ENCODE data around the gene NPPA. TPM values are rescaled to one million over a fixed set of nuclear protein-coding genes. Genes with fewer than 3 reads are reported as not detected.

Gene NPPA
- total and polyA plus RNA-seq, 2 experiments from 2014 or later = not detected

DNA sequence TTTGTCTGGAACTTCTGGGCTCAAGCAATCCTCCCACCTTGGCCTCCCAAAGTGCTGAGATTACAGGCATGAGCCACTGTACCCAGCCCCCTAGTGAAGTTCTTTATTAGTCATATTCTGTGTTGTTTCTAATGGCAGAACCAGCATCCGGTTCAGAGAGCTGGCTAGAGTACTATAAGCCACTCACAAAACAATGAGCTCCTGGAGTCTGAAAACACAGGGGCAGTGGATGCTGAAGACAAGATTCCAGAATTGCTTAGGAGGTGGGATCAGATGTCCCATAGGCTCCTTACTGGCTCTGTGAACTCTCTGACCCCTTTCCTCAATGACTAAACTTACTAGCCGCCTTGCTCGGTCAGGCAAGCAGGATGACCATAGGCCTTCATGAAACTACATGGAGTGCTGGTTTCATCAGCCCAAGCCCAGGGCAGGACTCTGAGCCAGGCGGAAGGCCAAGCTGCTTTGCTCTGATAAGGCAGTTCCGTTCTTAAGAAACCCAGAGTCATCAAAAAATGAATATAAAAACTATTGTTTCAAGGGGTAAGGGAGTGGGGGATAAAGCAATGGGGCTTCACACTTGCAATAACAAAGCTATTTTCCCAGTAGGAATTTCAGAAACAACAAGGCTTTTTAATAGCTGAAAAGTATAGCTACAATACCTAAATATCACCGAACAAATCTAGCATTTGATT lies 49.9 kb downstream of the NPPA start:
- Histone ChIP-seq H3K36me3 (ENCODE audit: low read depth) (peaks cover 5% of the 10 kb centered on the region; the same call in 1 of the 2 replicates), H3K27me3 (replicated peaks; ENCODE audit: insufficient read depth) (no peaks in the 10 kb centered on the region), H3K4me2 (ENCODE audit: unreplicated experiment) (no peak overlapping the region), H3K27ac (no peak overlapping the region), H3K9ac (no peak overlapping the region), H3K4me1 (ENCODE audit: insufficient read depth) (no peaks in the 10 kb centered on the region), H3K79me2 (ENCODE audit: insufficient read depth) (peaks cover 6% of the 10 kb centered on the region; the same call in 1 of the 2 replicates), H3K4me3 (no peak overlapping the region), H4K20me1 (ENCODE audit: insufficient read depth) (no peaks in the 10 kb centered on the region), H3K9me2 (ENCODE audit: insufficient read depth) (no peaks in the 10 kb centered on the region), H2AFZ (no peak overlapping the region), H3K9me3 (ENCODE audit: low read depth) (no peaks in the 10 kb centered on the region), H3F3A (ENCODE audit: insufficient read depth) (peaks cover 7% of the 10 kb centered on the region; the same call in 1 of the 2 replicates)
- in situ Hi-C loops (cut with MboI) = no loop called here
- WGBS, 2 experiments (ENCODE audit: low coverage in 1 of 2, low lambda C conversion rate in 2 of 2, missing lambda C conversion rate in 2 of 2) = 86% methylated on average over 6 of the region's 6 CpGs
- no peak for DNase-seq
- TF ChIP-seq EZH2phosphoT487 (IDR thresholded peaks at IDR 0.05; ENCODE audit: insufficient read depth, low read depth) (no peak), EZH2 (IDR thresholded peaks at IDR 0.05; ENCODE audit: insufficient read depth, poor library complexity, severe bottlenecking) (no peak)

DNA sequence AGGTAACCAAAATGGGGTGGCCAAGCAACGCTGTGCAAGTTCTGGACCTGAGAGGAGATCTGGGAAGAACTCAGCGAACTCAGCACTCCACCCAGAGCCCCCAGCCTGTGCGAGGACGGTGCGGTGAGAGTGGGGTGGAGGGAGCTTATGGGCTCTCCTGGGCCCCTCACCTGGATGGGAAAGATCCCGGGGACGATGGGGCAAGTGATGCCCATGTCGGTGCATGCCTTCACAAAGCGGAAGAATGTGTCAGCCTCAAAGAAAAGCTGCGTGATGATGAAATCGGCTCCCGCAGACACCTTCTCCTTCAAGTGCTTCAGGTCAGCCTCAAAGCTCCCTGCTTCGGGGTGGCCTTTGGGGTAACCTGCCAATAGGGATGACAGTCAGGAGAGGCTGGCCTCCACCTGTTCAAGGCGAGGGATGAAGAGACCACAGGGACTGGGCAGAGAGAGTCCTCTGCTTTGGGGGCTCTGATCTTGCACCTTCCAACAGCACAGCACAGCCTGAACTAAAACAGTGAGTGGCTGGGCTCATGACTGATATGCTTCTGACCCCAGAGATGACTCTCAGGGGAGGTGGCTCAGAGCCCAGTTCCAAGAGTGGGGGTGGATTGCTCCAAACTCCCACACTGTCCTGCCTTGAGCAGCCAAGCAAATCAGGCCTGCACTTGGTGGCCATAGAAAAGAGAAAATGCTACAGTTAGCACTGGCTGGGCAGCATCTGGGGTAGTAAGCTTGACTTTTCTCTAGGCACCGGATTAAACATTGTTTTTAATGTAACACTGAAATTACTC lies 51.4 kb downstream of the NPPA start:
- H3K4me2 ChIP-seq (ENCODE audit: unreplicated experiment) = no peak overlapping the region
- TF ChIP-seq EZH2phosphoT487 (IDR thresholded peaks at IDR 0.05; ENCODE audit: insufficient read depth, low read depth) = no peak
- TF ChIP-seq EZH2 (IDR thresholded peaks at IDR 0.05; ENCODE audit: insufficient read depth, poor library complexity, severe bottlenecking) = no peak
- no peak for DNase-seq
- peaks cover 5% of the 10 kb centered on the region; the same call in 1 of the 2 replicates for H3K36me3 ChIP-seq (ENCODE audit: low read depth)
- H3K9me2 ChIP-seq (ENCODE audit: insufficient read depth) = no peaks in the 10 kb centered on the region
- H3K79me2 ChIP-seq (ENCODE audit: insufficient read depth) = no peaks in the 10 kb centered on the region
- H4K20me1 ChIP-seq (ENCODE audit: insufficient read depth) = no peaks in the 10 kb centered on the region
- H3K9ac ChIP-seq = no peak overlapping the region
- WGBS, 2 experiments (ENCODE audit: low coverage in 1 of 2, low lambda C conversion rate in 2 of 2, missing lambda C conversion rate in 2 of 2) = 96 to 98% methylated on average over 14 to 15 of the region's 15 CpGs
- no peak overlapping the region for H2AFZ ChIP-seq
- H3K27ac ChIP-seq = no peak overlapping the region
- no peak overlapping the region for H3K4me3 ChIP-seq
- H3K27me3 ChIP-seq (replicated peaks; ENCODE audit: insufficient read depth) = no peaks in the 10 kb centered on the region
- H3K9me3 ChIP-seq (ENCODE audit: low read depth) = no peaks in the 10 kb centered on the region
- H3K4me1 ChIP-seq (ENCODE audit: insufficient read depth) = peaks cover 6% of the 10 kb centered on the region
- no peaks in the 10 kb centered on the region for H3F3A ChIP-seq (ENCODE audit: insufficient read depth)
- in situ Hi-C loops (cut with MboI) = no loop called here

Small RNA genes lying within 50 kb of the gene (small RNA-seq; reads per million reads assigned to genes)
- gene RF02156 (ENCODE audit: low read depth, low replicate concordance) (not detected), gene RF02157 (ENCODE audit: low read depth, low replicate concordance) (not detected), gene RF02158 (ENCODE audit: low read depth, low replicate concordance) (not detected)

Other genes with a start within 250 kb of the NPPA start
- gene FBXO2, start 193.4 kb downstream of the NPPA start, total RNA-seq (2014; rRNA removed; shearing (Covaris generic)) = 1.1 and 3.7 TPM in 2 replicates
- gene FBXO2, start 193.4 kb downstream of the NPPA start, polyA plus RNA-seq (2016; fragmentation: Nextera tagmentation; extraction: Ambion mirVana) = 0.32 and 0.54 TPM in 2 replicates
- gene FBXO44, start 192.9 kb downstream of the NPPA start, total RNA-seq (2014; rRNA removed; shearing (Covaris generic)) = 16.6 and 20.6 TPM in 2 replicates
- gene FBXO44, start 192.9 kb downstream of the NPPA start, polyA plus RNA-seq (2016; fragmentation: Nextera tagmentation; extraction: Ambion mirVana) = 17.8 and 19.4 TPM in 2 replicates
- gene FBXO6, start 183.6 kb downstream of the NPPA start, total RNA-seq (2014; rRNA removed; shearing (Covaris generic)) = 9.4 and 10.9 TPM in 2 replicates
- gene FBXO6, start 183.6 kb downstream of the NPPA start, polyA plus RNA-seq (2016; fragmentation: Nextera tagmentation; extraction: Ambion mirVana) = 11.8 TPM in 2 replicates
- gene MAD2L2, start 166.6 kb downstream of the NPPA start, total RNA-seq (2014; rRNA removed; shearing (Covaris generic)) = 54.5 and 61.2 TPM in 2 replicates
- gene MAD2L2, start 166.6 kb downstream of the NPPA start, polyA plus RNA-seq (2016; fragmentation: Nextera tagmentation; extraction: Ambion mirVana) = 67.8 and 70.6 TPM in 2 replicates
- gene DRAXIN, start 156.1 kb downstream of the NPPA start, total RNA-seq (2014; rRNA removed; shearing (Covaris generic)) = 0.11 TPM in 1 of 2 replicates, not detected in the other
- 0.04 and 0.06 TPM in 2 replicates for gene DRAXIN, start 156.1 kb downstream of the NPPA start, polyA plus RNA-seq (2016; fragmentation: Nextera tagmentation; extraction: Ambion mirVana)
- gene AGTRAP, start 111.6 kb downstream of the NPPA start, total RNA-seq (2014; rRNA removed; shearing (Covaris generic)) = 86.8 and 113 TPM in 2 replicates
- 121 TPM in 2 replicates for gene AGTRAP, start 111.6 kb downstream of the NPPA start, polyA plus RNA-seq (2016; fragmentation: Nextera tagmentation; extraction: Ambion mirVana)
- gene C1orf167, start 85.6 kb downstream of the NPPA start, total RNA-seq (2014; rRNA removed; shearing (Covaris generic)) = not detected in 2 replicates
- gene C1orf167, start 85.6 kb downstream of the NPPA start, polyA plus RNA-seq (2016; fragmentation: Nextera tagmentation; extraction: Ambion mirVana) = 0.43 TPM in 1 of 2 replicates, not detected in the other
- gene MTHFR, start 41.8 kb downstream of the NPPA start, total RNA-seq (2014; rRNA removed; shearing (Covaris generic)) = 6.6 and 16.1 TPM in 2 replicates
- 5.1 and 6.5 TPM in 2 replicates for gene MTHFR, start 41.8 kb downstream of the NPPA start, polyA plus RNA-seq (2016; fragmentation: Nextera tagmentation; extraction: Ambion mirVana)
- 4.3 and 5.4 TPM in 2 replicates for gene CLCN6, start 41.6 kb downstream of the NPPA start, total RNA-seq (2014; rRNA removed; shearing (Covaris generic))
- 4.4 and 4.9 TPM in 2 replicates for gene CLCN6, start 41.6 kb downstream of the NPPA start, polyA plus RNA-seq (2016; fragmentation: Nextera tagmentation; extraction: Ambion mirVana)
- not detected in 2 replicates for gene NPPB, start 11.2 kb upstream of the NPPA start, total RNA-seq (2014; rRNA removed; shearing (Covaris generic))
- gene NPPB, start 11.2 kb upstream of the NPPA start, polyA plus RNA-seq (2016; fragmentation: Nextera tagmentation; extraction: Ambion mirVana) = not detected in 2 replicates
- gene KIAA2013, start 78.6 kb upstream of the NPPA start, total RNA-seq (2014; rRNA removed; shearing (Covaris generic)) = 100 and 116 TPM in 2 replicates
- gene KIAA2013, start 78.6 kb upstream of the NPPA start, polyA plus RNA-seq (2016; fragmentation: Nextera tagmentation; extraction: Ambion mirVana) = 10.5 and 10.7 TPM in 2 replicates
- 633 and 640 TPM in 2 replicates for gene PLOD1, start 86.9 kb upstream of the NPPA start, total RNA-seq (2014; rRNA removed; shearing (Covaris generic))
- gene PLOD1, start 86.9 kb upstream of the NPPA start, polyA plus RNA-seq (2016; fragmentation: Nextera tagmentation; extraction: Ambion mirVana) = 443 and 482 TPM in 2 replicates
- 57.9 and 59.8 TPM in 2 replicates for gene MFN2, start 132.7 kb upstream of the NPPA start, total RNA-seq (2014; rRNA removed; shearing (Covaris generic))
- gene MFN2, start 132.7 kb upstream of the NPPA start, polyA plus RNA-seq (2016; fragmentation: Nextera tagmentation; extraction: Ambion mirVana) = 48.0 and 49.6 TPM in 2 replicates
- 21.8 and 26.8 TPM in 2 replicates for gene MIIP, start 171.7 kb upstream of the NPPA start, total RNA-seq (2014; rRNA removed; shearing (Covaris generic))
- gene MIIP, start 171.7 kb upstream of the NPPA start, polyA plus RNA-seq (2016; fragmentation: Nextera tagmentation; extraction: Ambion mirVana) = 19.4 and 23.0 TPM in 2 replicates
- gene TNFRSF8, start 215.5 kb upstream of the NPPA start, total RNA-seq (2014; rRNA removed; shearing (Covaris generic)) = not detected in 2 replicates
- 0.14 and 0.23 TPM in 2 replicates for gene TNFRSF8, start 215.5 kb upstream of the NPPA start, polyA plus RNA-seq (2016; fragmentation: Nextera tagmentation; extraction: Ambion mirVana)